ENCODE measurements around the gene RAB4A.
"Not testable (repeated sequence)": the region's sequence is repeated elsewhere in the genome, so short reads cannot be mapped to it uniquely, and the experiment has no call there.

Gene RAB4A

DNA sequence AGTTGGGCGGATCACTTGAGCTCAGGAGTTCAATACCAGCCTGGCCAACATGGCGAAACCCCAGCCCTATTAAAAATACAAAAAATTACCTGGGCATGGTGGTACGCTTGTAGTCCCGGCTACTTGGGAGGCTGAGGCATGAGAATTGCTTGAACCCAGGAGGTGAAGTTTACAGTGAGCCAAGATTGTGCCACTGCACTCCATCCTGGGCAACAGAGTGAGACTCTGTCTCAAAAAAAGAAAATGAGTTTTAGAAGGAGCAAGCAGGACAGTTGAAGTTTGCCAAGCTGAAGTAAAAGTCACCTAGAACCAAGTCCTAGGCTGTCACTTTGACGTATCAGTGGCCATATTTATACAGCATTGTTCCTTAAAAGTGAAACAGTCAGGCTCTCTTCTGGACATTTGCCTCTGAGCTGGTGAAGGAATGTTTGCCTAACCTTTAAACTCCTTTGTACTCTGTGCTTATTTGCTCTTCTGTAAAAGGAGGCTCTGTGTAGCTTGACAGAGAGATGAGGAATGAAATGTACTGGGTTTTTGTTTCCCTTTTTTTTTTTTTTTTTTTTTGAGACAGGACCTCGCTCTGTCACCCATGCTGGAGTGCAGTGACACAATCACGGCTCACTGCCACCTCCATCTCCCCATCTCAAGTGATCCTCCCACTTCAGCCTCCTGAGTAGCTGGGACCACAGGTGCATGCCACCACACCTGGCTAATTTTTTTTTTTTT lies 2.8 kb downstream of the RAB4A start:
- no peak for DNase-seq

DNA sequence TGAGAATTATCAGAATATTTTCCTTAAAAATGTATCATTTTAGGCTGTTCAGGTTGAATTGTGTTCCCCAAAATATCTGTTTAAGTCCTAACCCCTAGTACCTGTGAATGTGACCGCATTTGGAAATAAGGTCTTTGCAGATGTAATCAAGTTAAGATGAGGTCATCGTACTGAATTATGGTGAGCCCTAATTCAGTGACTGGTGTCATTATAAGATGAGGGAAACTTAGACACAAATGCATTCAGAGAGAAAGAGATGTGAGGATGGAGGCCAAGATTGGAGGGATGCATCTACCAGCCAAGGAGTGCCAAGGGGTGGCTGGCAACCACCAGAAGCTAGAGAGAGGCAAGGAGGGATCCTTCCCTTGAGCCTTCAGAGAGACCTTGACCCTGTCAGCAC lies 4.1 kb downstream of the RAB4A start:
- no peak for DNase-seq

DNA sequence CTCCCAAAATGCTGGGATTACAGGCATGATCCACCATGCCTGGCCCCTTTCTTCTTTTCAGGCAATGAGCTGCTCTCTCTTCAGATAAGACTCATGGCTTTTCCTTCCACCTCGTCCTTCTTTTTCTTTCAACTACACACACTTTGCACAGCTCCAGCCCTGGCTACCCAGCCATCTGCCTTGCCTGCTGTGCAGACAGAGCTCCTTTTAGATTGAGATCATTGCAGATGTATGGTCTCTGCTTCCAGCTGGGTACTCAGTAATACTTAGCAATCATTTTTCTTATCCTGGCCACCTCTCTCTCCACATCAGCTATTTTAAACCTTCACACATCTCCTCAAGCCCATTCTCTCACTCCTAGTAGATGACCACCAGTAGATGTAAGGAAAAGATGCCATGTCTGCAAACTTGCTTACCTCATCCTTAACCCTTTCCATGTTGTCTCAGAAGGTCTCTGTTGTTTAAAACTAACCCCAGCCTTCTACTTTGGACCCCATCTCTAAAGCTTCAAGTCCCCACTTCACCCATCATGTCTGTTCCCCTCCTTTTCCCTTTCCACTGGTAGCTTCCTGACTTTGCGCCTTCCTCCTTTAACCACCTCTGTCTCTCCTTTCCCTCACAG lies 7.3 kb downstream of the RAB4A start:
- no peak for DNase-seq

DNA sequence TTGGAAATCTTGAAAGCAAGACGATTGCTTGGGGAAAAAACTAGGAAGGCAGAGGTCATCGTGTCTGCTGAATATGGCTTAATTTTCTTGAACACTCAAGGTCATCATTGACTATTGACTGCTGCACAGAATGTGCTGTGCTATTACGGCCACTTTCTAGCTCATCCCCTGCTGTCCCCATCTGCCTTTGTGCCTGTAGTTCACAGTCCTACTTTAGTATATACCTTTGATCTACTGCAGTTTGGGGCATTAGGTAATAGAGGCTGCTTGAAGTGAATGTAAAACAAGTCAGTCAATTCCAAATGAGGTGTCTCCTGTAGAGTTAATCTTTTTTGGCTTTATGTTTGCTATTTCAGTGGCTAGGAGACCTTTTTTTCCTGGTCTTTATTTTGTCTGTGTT lies 8.3 kb downstream of the RAB4A start:
- no peak for DNase-seq

DNA sequence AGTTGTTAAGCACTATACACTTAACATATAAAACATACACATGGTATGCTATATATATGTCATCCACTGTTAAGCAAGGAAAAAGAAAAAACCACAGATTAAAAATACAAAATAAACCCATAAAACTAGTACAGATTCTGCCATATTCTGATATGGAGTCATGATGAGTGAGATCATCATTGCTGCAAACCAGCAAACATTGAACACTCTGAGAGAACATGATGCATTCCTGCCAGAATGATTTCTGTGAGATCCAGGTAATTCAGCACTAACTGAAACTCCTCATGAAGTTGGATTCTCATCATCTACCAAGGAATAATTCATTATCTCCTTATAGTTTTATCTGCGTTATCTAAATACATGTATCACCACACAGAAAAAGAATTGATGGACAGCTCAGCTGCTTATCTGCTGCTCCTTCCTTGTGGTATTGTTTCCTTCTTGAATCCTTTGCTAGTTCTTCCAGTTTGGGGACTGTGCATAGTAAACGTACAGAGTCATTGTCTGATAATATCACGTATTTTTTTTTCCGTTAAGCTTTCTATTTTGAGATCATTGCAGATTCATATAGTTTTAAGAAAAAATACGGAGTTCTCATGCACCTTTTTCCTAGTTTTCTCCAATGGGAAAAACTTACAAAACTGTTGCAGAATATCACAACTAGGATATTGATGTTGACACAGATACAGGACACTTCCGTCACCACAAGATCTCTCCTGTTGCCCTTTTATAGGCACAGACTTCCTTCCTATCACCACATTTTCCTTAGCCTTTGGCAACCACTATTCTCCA lies 9.3 kb downstream of the RAB4A start:
- DNase-seq = no peak

DNA sequence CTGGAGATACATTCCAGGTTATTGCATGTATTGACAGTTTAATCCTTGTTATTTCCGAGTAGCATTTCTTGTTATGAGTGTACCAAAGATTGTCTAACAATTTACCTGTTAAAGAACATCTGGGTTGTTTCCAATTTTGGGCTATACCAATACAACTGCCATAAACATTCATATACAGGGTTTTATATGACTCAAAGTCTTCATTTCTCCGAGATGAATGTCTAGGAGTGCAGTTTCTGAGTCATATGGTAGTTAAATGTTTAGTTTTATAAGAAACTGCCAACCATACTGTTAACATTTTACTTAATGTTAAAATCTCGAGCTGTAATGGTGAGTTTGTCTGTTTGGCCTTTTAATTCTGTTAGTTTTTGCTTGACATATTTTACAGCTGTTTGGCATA lies 10.0 kb downstream of the RAB4A start:
- no peak for DNase-seq

DNA sequence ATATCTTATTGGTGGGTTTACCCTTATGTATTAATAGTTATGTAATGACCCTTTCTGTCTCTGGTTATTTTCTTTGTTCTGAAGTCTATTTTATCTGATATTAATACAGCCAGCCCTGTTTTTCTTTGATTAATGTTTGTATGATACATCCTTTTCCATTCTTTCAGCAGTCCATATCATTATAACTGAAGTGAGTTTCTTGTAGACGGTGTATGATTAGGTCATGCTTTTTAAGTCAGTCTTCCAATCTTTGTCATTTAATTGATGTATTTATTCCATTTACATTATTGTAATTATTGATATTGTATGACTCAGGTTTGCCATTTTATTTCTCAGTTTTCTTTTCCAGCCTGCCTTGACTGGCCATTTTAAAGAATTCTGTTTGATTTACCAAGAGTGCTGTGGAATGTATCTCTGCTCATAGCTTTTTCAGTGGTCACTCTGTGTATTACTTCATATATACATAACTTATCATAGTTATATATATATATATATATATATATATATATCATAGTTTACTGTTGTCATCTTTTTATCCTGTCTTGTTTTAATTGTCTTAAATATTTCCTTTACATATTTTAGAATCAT lies 10.5 kb downstream of the RAB4A start:
- DNase-seq = no peak

DNA sequence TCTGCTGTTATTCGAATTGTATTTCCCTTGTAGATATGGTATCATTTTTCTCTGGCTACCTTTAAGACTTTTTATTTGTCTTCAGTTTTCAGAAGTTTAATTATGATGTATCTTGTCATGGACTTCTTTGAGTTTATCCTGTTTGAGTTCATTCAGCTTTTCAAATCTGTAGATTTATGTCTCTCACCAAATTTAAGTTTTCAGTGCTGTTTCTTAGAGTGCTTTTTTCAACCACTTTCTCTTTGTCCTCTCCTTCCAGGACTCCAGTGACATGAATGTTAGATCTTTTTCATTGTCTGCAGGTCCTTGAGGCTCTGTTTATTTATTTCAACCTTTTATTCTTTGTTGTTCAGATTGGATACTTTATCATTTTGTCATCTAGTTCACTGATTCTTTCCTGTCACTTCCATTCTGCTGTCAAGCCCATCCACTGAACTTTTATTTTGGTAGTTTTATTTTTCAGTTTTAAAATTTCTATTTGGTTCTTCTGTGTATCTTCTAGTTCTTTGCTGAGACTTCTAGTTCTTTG lies 11.4 kb downstream of the RAB4A start:
- no peak for DNase-seq

DNA sequence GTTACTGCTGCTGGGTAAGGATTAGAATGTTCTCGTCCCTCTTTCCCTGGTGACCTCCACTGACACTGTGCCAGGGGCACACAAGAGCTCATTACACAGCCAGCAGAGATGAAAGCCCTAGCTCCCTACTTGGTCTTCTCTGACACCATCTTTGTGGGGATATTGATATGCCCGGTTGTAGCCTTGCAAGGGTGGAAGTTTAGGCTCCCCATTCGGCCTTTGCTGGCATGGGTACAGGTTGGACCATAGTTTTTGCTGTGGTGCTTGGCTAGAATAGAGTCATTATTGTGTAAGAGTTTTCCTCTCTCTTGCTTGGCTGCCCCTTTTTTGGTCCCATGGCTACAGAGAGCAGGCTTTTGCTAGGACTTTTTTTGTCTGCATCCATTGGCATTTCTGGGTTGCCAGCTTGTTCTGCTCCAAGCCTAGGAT lies 12.3 kb downstream of the RAB4A start:
- no peak for DNase-seq

DNA sequence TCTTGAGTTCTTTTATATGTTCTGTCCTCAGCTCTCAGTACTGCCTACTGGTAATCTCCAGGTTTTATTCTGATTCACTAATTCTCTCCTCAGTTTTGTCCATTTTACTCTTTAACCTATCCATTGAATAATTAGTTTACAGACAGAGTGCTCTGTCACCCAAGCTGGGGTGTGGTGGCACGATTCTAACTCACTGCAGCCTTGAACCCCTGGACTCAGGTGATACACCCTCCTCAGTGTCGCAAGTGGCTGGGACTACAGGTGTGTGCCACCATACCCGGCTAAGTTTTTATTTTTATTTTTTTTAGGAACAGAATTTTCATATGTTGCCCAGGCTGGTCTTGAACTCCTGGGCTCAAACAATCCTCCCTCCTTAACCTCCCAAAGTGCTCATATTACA lies 14.0 kb downstream of the RAB4A start:
- no peak for DNase-seq

DNA sequence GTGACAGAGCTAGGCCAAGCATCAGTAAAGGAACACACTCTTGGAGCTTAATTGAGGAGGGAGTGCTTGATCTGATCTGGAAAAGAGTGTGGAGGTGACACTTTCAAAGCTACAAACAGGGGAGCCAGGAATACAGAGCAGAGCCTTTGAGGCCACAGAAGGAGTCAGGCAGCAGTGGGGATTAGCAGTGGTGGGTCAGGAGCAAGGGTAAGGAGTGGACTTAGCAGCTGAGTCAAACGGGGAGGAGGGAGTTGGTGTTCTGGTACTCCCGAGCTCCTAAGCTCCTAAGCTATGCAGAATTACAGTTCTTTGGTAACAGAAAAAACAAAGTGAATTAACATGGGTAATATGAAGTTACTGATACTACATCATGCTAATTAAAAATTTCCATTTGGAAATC lies 14.5 kb downstream of the RAB4A start:
- no peak for DNase-seq

DNA sequence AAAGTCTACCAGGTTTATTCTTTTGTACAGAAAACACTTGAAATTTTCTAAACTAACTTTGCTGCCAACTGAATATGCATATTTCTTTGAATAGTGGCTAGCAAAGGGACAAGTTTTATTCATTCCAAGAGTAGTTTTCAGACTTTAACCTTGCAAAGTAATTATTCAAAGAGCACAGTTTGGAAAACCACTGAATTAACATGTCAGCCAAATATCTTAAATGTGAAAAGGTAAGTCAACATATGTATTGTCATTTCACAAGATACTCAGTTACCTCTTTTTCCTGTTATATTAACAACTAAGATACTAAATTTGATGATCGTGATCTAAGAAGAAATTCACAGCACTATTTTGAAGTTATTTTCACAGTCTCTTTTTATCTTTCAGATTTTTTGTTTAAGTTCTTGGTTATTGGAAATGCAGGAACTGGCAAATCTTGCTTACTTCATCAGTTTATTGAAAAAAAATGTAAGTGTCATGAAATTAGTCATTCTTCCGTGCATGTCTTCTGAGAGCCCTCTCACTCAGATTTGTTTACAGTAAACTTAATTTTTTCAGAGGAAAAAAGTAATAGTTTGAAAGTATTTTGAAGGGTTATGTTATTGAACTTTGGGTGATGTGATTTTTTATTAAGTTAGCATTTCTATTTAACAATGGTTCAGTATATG lies 15.3 kb downstream of the RAB4A start:
- no peak for DNase-seq

DNA sequence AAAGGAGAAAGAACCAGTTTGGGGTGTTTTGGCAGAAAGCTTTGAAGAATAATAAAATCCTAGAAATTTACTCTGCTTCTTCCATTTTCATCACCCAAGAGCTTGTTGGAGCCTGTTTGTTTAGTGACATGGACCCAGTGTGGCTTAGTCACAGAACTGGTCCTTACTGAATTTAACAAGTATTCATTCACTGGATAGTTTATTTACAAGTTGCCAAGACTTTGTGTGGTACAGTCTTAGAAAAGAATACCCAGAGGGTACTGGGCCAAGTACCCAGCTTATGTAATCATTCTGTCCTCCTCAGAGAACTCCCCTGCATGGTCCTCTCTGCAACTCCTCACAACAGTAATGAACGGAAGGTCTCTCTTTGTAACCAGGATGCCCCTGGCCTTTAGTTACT lies 16.4 kb downstream of the RAB4A start:
- DNase-seq = no peak

DNA sequence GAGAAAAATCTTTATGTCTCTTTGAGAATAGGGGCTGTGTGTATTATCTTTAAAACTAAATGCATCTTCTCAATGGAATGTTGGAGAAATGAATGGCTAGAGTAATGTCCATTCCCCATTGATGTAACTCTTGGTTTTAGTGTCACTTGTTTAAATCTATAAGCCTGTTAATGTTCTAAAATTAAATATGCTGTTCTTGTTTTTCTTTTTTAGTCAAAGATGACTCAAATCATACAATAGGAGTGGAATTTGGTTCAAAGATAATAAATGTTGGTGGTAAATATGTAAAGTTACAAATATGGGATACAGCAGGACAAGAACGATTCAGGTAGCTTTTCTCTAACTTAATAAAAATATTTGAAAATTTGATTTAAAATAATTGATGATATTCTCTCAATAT lies 17.6 kb downstream of the RAB4A start:
- no peak for DNase-seq

DNA sequence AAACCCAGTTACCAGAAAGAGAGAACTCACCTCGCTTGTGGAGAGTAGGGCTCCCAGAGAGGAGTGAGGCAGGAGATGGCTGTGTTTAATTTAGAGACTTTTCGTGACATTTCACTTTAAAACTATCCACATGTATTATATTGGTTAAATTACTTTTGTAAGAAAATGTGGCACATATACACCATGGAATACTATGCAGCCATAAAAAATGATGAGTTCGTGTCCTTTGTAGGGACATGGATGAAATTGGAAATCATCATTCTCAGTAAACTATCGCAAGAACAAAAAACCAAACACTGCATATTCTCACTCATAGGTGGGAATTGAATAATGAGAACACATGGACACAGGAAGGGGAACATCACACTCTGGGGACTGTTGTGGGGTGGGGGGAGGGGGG lies 20.8 kb downstream of the RAB4A start:
- not testable (repeated sequence) for DNase-seq

DNA sequence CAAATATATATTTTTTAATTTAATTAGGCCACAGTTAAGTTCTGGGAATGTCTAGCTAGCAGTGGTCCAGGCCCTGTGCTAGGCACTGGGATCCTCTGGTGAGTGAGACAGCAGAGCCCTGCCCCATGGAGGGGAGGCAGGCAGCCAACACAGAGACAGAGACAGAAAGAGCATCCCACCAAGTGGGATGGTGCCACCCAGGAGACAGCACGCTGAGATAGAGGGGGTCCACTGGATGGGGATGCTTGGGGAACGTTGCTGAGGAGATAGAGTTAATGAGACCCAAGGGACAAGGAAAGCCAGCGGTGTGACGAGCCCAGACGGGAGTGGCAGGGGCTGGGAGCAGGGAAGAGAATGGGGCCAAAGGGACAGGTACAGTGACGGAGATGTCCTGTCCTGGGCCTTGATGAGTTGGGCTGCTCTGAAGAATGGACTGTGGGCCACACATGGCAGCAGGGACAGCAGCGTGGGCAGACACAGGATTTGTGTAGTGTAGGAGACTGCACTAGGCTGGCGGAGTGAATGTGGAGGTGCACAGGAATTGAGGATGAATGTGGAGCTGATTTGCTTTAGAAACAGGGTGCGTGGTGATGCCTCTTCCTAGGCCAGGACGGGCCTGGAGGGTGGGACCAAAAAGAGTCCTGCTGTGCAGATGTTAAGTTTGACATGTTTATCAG lies 22.8 kb downstream of the RAB4A start:
- DNase-seq = no peak

DNA sequence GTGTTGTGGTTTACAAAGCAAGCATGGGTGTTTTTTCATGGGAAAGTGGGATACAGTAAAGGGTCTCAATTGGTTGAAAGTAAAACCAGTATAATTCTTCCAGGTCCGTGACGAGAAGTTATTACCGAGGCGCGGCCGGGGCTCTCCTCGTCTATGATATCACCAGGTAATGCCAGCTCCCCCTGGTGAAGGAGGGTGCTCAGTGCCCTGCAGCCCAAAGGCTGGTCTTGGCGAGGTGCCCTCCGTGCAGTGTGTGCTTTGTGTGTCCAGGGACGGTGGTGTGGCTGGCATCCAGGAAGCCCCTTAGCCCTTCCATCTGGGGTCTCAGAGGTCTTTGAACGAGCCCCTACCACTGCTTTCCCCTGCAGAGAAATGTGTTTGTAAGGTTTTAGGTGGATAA lies 24.8 kb downstream of the RAB4A start:
- DNase-seq = no peak

DNA sequence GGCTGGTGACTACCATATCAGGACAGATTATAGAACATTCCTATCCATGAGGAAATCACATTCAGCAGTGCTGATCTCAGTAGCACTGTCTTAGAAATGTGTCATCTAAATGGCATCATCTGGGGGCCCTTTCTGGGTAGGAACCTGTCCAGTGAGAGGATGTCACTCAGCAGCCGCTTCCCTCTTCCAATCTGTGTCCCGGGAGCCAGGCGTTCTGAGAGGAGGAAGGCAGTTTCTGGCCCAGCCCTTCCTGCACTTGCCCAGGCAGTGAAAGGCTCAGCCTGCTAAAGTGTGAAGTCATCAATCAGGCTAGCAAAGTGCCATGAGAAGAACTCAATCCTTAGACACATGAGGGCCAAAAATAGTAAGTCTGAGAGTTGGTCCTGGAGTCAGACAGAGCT lies 25.6 kb downstream of the RAB4A start:
- DNase-seq = no peak

DNA sequence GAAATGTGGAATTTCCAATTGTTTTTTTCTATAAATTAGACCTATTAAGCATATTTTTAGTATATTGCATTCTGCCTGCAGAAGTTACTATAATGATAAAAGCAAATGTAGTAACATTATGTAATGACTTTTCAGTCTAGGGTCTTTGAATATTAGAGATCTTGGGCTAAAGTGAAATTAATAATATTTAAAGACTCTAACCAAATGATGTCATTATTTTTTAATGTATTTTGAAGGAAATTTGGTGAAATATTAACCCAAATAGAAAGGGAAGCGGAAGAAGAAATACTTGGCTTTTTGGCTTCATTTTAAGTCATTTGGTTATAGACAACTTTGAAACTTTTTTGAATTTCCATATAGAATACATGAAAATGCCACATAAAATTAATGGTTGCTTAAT lies 26.8 kb downstream of the RAB4A start:
- DNase-seq = no peak

DNA sequence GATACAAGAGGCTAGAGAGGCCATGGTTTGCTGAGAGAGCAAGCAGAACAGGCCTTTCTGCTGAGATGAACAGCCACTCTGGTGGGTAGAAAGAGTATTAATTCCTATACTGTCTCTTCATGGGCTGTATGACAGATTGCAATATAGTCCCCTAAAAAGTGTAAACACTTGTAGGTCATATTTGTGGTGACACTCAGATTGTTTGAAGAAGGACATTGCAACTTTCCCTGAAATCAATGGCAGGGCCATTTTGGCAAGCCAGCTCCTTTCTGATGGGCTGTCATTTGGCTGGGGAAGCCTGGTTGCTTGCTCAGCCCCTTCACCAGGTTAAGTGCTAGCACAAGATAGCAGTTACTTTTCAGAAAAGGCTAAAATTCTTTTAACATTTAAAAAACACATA lies 27.5 kb downstream of the RAB4A start:
- no peak for DNase-seq

DNA sequence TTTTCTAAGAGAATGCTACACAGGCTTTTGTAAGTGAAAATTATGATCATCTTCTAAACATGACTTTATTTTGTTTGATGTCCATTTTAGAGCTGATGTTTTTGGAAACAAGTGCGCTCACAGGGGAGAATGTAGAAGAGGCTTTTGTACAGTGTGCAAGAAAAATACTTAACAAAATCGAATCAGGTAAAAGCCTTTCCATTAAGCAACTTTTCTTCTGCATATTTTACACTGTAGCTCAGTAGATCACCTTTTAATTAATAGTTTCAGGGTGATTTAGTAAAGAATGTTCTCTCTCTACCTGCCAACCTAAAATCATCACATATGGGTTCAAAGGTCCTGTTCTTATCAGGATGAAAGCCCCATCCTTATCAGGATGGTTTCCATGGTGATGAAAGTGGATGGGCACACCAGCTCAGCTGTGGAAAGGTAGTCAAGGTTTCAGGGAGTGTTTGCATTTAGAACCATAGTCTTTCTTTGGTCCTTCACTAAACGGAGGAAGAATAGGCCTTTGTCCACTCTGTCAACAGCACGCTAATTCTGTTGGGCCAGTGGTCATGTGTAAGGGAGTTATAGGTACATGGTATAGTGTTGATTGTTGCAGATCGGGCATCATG lies 28.1 kb downstream of the RAB4A start:
- DNase-seq = no peak
